ENCODE results near the gene KAT2B.

KAT2B gene

DNA sequence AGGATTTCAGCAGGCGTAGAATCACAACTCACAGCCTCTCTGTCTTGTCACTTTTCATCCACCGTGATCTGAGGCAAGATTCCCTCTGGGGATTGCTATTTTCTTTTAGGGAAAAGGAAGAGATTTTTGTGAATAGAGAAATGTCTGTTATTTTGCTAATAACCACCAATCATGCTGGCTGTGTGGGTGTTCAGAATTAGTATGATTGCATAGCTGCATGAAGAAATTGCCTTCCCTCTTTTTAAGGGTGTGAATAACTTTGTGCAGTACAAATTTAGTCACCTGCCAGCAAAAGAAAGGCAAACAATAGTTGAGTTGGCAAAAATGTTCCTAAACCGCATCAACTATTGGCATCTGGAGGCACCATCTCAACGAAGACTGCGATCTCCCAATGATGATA, 60.8 kb downstream of the KAT2B start:
- DNase-seq (ENCODE audit: low read depth) = no peak
- TF ChIP-seq, protein P1, sequence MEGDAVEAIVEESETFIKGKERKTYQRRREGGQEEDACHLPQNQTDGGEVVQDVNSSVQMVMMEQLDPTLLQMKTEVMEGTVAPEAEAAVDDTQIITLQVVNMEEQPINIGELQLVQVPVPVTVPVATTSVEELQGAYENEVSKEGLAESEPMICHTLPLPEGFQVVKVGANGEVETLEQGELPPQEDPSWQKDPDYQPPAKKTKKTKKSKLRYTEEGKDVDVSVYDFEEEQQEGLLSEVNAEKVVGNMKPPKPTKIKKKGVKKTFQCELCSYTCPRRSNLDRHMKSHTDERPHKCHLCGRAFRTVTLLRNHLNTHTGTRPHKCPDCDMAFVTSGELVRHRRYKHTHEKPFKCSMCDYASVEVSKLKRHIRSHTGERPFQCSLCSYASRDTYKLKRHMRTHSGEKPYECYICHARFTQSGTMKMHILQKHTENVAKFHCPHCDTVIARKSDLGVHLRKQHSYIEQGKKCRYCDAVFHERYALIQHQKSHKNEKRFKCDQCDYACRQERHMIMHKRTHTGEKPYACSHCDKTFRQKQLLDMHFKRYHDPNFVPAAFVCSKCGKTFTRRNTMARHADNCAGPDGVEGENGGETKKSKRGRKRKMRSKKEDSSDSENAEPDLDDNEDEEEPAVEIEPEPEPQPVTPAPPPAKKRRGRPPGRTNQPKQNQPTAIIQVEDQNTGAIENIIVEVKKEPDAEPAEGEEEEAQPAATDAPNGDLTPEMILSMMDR (IDR thresholded peaks at IDR 0.05; ENCODE audit: control insufficient read depth, insufficient read depth, low read depth, low read length, missing control alignments) = no peak
- H3K4me3 ChIP-seq (ENCODE audit: control insufficient read depth, low read depth, low read length) = no peak overlapping the region

DNA sequence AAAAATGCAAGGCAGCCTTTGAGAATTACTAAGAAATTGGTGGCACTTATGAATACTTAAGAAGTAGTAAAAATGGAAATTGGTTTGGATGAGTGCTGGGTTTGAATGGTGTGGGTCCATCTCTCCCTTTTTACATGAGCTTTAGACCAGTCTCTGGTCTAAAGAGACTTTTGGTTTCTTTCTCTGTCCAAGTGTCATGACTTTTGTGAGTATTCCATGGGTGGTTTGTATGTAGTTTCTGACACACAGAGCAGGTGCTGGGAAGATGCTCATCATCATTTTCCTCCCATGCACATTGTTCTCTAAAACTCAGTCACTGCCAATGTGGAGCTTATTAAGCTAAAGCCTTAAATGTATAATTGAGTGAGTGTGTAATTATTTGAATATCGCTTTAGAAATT, 63.5 kb downstream of the KAT2B start:
- no peak overlapping the region for H3K4me3 ChIP-seq (ENCODE audit: control insufficient read depth, low read depth, low read length)
- no peak for DNase-seq (ENCODE audit: low read depth)
- TF ChIP-seq, protein P1 (IDR thresholded peaks at IDR 0.05; ENCODE audit: control insufficient read depth, insufficient read depth, low read depth, low read length, missing control alignments) = no peak

DNA sequence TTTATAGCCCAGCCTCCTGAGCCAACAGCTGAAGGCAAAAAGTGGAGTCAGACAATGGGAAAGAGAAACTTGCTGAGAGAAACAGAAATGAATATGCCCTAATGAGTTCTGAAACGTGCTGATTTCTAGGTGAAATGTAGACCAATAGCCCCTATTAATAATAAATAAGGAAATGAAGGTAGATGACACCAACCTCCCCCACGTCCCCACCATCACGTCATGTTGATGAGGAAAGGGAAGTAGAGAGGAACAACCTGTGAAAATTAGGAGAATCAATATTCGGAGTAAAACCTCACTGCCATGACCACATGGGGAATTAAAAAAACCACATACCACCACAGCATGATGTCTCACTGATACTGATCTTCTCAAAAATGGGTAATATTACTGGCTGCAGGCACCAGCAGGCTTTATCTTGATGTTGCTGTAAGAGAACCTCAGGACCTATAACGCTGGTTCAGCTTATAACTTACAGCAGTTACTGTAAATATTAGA, 64.0 kb downstream of the KAT2B start:
- TF ChIP-seq, protein P1 (IDR thresholded peaks at IDR 0.05; ENCODE audit: control insufficient read depth, insufficient read depth, low read depth, low read length, missing control alignments) = no peak
- H3K4me3 ChIP-seq (ENCODE audit: control insufficient read depth, low read depth, low read length) = no peak overlapping the region
- DNase-seq (ENCODE audit: low read depth) = no peak

DNA sequence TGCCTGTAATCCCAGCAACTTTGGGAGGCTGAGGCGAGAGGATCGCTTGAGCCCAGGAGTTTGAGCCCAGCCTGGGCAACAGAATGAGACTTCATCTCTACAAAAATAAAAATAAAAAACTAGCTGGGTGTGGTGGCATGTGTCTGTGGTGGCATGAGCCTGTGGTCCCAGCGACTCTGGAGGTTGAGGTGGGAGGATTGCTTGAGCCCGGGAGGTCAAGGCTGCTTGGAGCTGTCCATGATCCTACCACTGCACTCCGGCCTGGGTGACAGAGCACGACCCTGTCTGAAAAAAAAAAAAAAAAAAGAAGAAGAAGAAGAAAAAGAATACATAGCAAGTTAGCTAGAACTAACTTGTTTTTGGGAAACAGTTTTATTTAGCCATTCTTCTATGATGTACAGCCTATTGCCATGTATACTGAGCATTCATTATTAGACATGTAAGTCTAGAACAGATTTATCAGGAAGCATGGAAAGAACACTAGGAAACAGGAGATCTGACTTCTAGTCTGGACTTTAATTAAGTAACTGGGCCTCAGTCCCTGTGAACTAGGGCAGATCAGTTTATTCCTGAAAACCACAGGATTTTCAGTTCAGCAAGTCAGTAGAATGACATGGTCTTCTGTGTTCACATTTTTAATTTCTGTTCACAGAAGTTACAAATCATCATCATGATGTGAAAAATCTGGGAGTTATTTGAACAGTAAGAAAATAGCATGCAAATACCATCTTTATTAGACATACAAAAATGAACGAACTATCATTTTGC, 65.5 kb downstream of the KAT2B start:
- DNase-seq (ENCODE audit: low read depth) = no peak
- TF ChIP-seq, protein P1 (IDR thresholded peaks at IDR 0.05; ENCODE audit: control insufficient read depth, insufficient read depth, low read depth, low read length, missing control alignments) = no peak
- no peak overlapping the region for H3K4me3 ChIP-seq (ENCODE audit: control insufficient read depth, low read depth, low read length)

DNA sequence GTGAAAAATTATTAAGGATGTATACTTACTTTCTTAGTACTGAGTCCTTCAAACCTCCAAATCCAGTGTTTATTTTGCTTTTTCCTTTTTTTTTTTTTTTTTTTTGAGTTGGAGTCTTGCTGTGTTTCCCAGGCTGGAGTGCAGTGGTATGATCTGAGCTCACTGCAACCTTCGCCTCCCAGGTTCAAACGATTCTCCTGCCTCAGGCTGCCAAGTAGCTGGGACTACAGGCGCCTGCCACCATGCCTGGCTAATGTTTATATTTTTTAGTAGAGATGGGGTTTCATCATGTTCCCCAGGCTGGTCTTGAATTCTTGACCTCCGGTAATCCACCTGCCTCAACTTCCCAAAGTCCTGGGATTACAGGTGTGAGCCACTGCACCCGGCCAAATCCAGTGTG, 67.5 kb downstream of the KAT2B start:
- no peak for DNase-seq (ENCODE audit: low read depth)
- H3K4me3 ChIP-seq (ENCODE audit: control insufficient read depth, low read depth, low read length) = no peak overlapping the region
- TF ChIP-seq, protein P1 (IDR thresholded peaks at IDR 0.05; ENCODE audit: control insufficient read depth, insufficient read depth, low read depth, low read length, missing control alignments) = no peak

DNA sequence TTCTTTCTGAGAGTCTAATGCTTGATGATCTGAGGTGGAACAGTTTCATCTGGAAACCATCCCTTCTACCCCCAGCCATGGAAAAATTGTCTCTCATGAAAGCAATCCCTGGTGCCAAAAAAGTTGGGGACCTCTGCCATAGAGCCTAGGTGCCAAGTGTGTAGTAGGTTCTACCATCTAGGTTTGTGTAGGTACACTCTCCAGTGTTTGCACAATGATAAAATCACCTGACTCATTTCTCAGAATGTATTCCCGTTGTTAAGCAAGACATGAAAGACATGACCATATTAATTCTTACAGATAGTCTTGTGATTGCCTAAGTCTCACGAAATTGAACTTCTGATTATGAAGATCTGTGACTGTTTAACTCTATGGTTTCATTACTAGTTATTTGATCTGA, 68.6 kb downstream of the KAT2B start:
- TF ChIP-seq, protein P1 (IDR thresholded peaks at IDR 0.05; ENCODE audit: control insufficient read depth, insufficient read depth, low read depth, low read length, missing control alignments) = no peak
- no peak for DNase-seq (ENCODE audit: low read depth)

More for the DNA sequence above, 68.6 kb downstream of the KAT2B start:
- H3K4me3 ChIP-seq (ENCODE audit: control insufficient read depth, low read depth, low read length) = no peak overlapping the region

Data from AG09309 (cell line).